Measurements from ENCODE around the gene SLC6A4.
"Not testable (repeated sequence)": the region's sequence is repeated elsewhere in the genome, so short reads cannot be mapped to it uniquely, and the experiment has no call there.

The SLC6A4 gene

GRCh38 chr17:30151471-30151870, 84.0 kb downstream of the SLC6A4 start:
- no peaks in the 10 kb centered on the region for H3K9me2 ChIP-seq (replicated peaks; ENCODE audit: insufficient read depth, low read length)
- no peak overlapping the region for H3K27ac ChIP-seq (ENCODE audit: low read length)
- H3K36me3 ChIP-seq (replicated peaks; ENCODE audit: insufficient read depth, low read length): no peaks in the 10 kb centered on the region
- H3K9ac ChIP-seq (ENCODE audit: low read length): no peak overlapping the region
- H3K79me2 ChIP-seq (ENCODE audit: low read length): peaks cover 7% of the 10 kb centered on the region; the same call in 1 of the 2 replicates
- no peak overlapping the region for H3K4me2 ChIP-seq (ENCODE audit: low read depth, low read length)
- no peak for DNase-seq
- no peak overlapping the region for H3K4me3 ChIP-seq (ENCODE audit: low read length)
- H3K9me3 ChIP-seq (replicated peaks; ENCODE audit: insufficient read depth, low read length): no peaks in the 10 kb centered on the region
- H2AFZ ChIP-seq (ENCODE audit: low read length): no peak overlapping the region
- TF ChIP-seq EZH2phosphoT487 (IDR thresholded peaks at IDR 0.05; ENCODE audit: low read length) (no peak), CTCF (IDR thresholded peaks at IDR 0.05; ENCODE audit: low read length) (no peak), EZH2 (optimal IDR thresholded peaks at IDR 0.05; ENCODE audit: low read depth, low read length) (no peak)
- H3K4me1 ChIP-seq (ENCODE audit: low read length): no peaks in the 10 kb centered on the region
- no peaks in the 10 kb centered on the region for H3F3A ChIP-seq (ENCODE audit: insufficient read depth, low read length)
- H4K20me1 ChIP-seq (ENCODE audit: insufficient read depth, low read length): no peaks in the 10 kb centered on the region
- H3K27me3 ChIP-seq (replicated peaks; ENCODE audit: insufficient read depth, low read length): no peaks in the 10 kb centered on the region

GRCh38 chr17:30148376-30148775, 87.1 kb downstream of the SLC6A4 start:
- H3K9me3 ChIP-seq (replicated peaks; ENCODE audit: insufficient read depth, low read length): no peaks in the 10 kb centered on the region
- DNase-seq: no peak
- peaks cover 4% of the 10 kb centered on the region; the same call in 1 of the 2 replicates for H3K79me2 ChIP-seq (ENCODE audit: low read length)
- no peaks in the 10 kb centered on the region for H3F3A ChIP-seq (ENCODE audit: insufficient read depth, low read length)
- H3K27ac ChIP-seq (ENCODE audit: low read length): no peak overlapping the region
- H3K36me3 ChIP-seq (replicated peaks; ENCODE audit: insufficient read depth, low read length): no peaks in the 10 kb centered on the region
- H3K4me3 ChIP-seq (ENCODE audit: low read length): no peak overlapping the region
- no peaks in the 10 kb centered on the region for H3K27me3 ChIP-seq (replicated peaks; ENCODE audit: insufficient read depth, low read length)
- H3K4me1 ChIP-seq (ENCODE audit: low read length): no peaks in the 10 kb centered on the region
- TF ChIP-seq CTCF (IDR thresholded peaks at IDR 0.05; ENCODE audit: low read length) (no peak), EZH2phosphoT487 (IDR thresholded peaks at IDR 0.05; ENCODE audit: low read length) (no peak), EZH2 (optimal IDR thresholded peaks at IDR 0.05; ENCODE audit: low read depth, low read length) (no peak)
- H3K9ac ChIP-seq (ENCODE audit: low read length): no peak overlapping the region
- H3K4me2 ChIP-seq (ENCODE audit: low read depth, low read length): no peak overlapping the region
- no peaks in the 10 kb centered on the region for H3K9me2 ChIP-seq (replicated peaks; ENCODE audit: insufficient read depth, low read length)
- H2AFZ ChIP-seq (ENCODE audit: low read length): no peak overlapping the region
- no peaks in the 10 kb centered on the region for H4K20me1 ChIP-seq (ENCODE audit: insufficient read depth, low read length)

- H4K20me1 ChIP-seq (ENCODE audit: insufficient read depth, low read length); H3K9ac ChIP-seq (ENCODE audit: low read length); H3K9me3 ChIP-seq (replicated peaks; ENCODE audit: insufficient read depth, low read length); H3F3A ChIP-seq (ENCODE audit: insufficient read depth, low read length); H3K9me2 ChIP-seq (replicated peaks; ENCODE audit: insufficient read depth, low read length); H3K27ac ChIP-seq (ENCODE audit: low read length); H3K36me3 ChIP-seq (replicated peaks; ENCODE audit: insufficient read depth, low read length); DNase-seq; H3K79me2 ChIP-seq (ENCODE audit: low read length); H3K27me3 ChIP-seq (replicated peaks; ENCODE audit: insufficient read depth, low read length); H3K4me3 ChIP-seq (ENCODE audit: low read length); H3K4me2 ChIP-seq (ENCODE audit: low read depth, low read length); H2AFZ ChIP-seq (ENCODE audit: low read length); H3K4me1 ChIP-seq (ENCODE audit: low read length): not testable (repeated sequence)
Measured at GRCh38 chr17:30147860-30148259, 87.6 kb downstream of the SLC6A4 start.

Data from MM.1S (cell line).